Measurements from ENCODE around the gene PTBP2. TPM values are rescaled to one million over a fixed set of nuclear protein-coding genes. Genes with fewer than 3 reads are reported as not detected.

The PTBP2 gene
- total and polyA plus RNA-seq, 2 of the 8 experiments (the other 6 are each of a cell fraction or from before 2014, with no cell fraction given): 24.2 to 61.7 TPM

DNA sequence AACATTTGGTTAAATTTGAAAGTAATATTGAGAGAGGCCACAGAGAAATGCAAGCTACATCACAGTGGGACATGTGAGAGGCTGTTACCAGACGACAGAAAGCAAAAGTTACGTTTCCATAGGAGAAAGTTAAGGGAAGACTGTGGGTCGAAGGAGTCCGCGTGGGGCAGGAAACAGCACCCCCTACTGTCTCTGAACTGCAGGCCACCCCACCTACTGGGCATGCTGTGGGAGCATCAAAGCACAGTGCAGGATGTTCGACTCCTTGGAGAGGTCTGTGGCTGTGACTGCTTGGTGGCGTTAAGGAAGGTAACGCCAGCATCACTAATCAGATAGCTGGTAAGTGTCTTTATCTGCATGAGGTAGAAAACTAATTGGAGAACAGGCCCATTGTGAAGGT is 123.9 kb downstream of the PTBP2 start (continued):
- no peak for TF ChIP-seq SIN3A (conservative IDR thresholded peaks at IDR 0.05 in 1 of 2, IDR thresholded peaks at IDR 0.05 in 1 of 2; ENCODE audit: low read depth in 1 of 2, low read length in 2 of 2)
- no peak for TF ChIP-seq SP2 (IDR thresholded peaks at IDR 0.05; ENCODE audit: low read length)
- no peak for TF ChIP-seq SAP30 (IDR thresholded peaks at IDR 0.05; ENCODE audit: insufficient read depth, insufficient replicate concordance, low read length)
- no peak for TF ChIP-seq SRF (IDR thresholded peaks at IDR 0.05; ENCODE audit: low read depth, low read length)
- 0 out of 2 replicates have a peak, but pooled peaks have one; percentile 15 for TF ChIP-seq CREB1 (IDR thresholded peaks at IDR 0.05)
- no peak for TF ChIP-seq JUN (IDR thresholded peaks at IDR 0.05; ENCODE audit: low read depth, low read length)
- TF ChIP-seq BRCA1 (IDR thresholded peaks at IDR 0.05; ENCODE audit: low read depth, low read length): no peak
- no peak for TF ChIP-seq NRF1 (IDR thresholded peaks at IDR 0.05; ENCODE audit: low read depth, low read length)
- TF ChIP-seq, protein P1, sequence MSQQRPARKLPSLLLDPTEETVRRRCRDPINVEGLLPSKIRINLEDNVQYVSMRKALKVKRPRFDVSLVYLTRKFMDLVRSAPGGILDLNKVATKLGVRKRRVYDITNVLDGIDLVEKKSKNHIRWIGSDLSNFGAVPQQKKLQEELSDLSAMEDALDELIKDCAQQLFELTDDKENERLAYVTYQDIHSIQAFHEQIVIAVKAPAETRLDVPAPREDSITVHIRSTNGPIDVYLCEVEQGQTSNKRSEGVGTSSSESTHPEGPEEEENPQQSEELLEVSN (IDR thresholded peaks at IDR 0.05): no peak

Measured in H1 (cell line).